CD14-positive monocyte (primary cell): ENCODE data around the gene COQ6. TPM values are rescaled to one million over a fixed set of nuclear protein-coding genes. Genes with fewer than 3 reads are reported as not detected.

ENCODE experiments used
- DNase-seq, 3 donors: peaks; one replicate each; pipeline ENCODE4 v3.0.0-alpha.2; 2011 to 2022
- H2AFZ ChIP-seq: 2 replicates; pipeline ENCODE4 v1.6.0; 2012; ENCODE audit warnings: mild to moderate bottlenecking, low read depth, low read length, inconsistent platforms; ENCODE audit not compliant: insufficient read depth, poor library complexity, severe bottlenecking
- H3K27ac ChIP-seq, 2 donors: 1 replicate in 1 of 2; 2 replicates in 1 of 2; pipeline ENCODE4 v1.5.1; 2012 to 2013; ENCODE audit warnings: low read length in 2 of 2, control low read depth in 1 of 2, inconsistent platforms in 1 of 2, low read depth in 1 of 2, mild to moderate bottlenecking in 1 of 2
- H3K27me3 ChIP-seq, 2 donors: one replicate each; pipeline versions ENCODE4 v1.6.0 to v1.6.1; 2011 to 2013; ENCODE audit warnings: low read length in 2 of 2; ENCODE audit not compliant: control insufficient read depth in 2 of 2, insufficient read depth in 2 of 2
- H3K36me3 ChIP-seq, 2 donors: replicated peaks in 1 of 2; 1 replicate in 1 of 2; 2 replicates in 1 of 2; pipeline versions ENCODE4 v1.5.1 to v1.6.1; 2012 to 2013; ENCODE audit warnings: low read length in 2 of 2, control low read depth in 1 of 2, inconsistent platforms in 1 of 2, mild to moderate bottlenecking in 1 of 2; ENCODE audit not compliant: insufficient read depth in 2 of 2, control insufficient read depth in 1 of 2
- H3K4me1 ChIP-seq, 2 donors: 1 replicate in 1 of 2; 2 replicates in 1 of 2; pipeline versions ENCODE4 v1.5.1 to v1.6.1; 2012 to 2013; ENCODE audit warnings: low read length in 2 of 2, control low read depth in 1 of 2, inconsistent platforms in 1 of 2, mild to moderate bottlenecking in 1 of 2, moderate library complexity in 1 of 2; ENCODE audit not compliant: insufficient read depth in 2 of 2, control insufficient read depth in 1 of 2
- H3K4me2 ChIP-seq: replicated peaks from 2 replicates; pipeline ENCODE3; 2012; ENCODE audit warnings: low read length, moderate library complexity, mild to moderate bottlenecking; ENCODE audit not compliant: poor library complexity, severe bottlenecking; ENCODE audit errors: extremely low read depth
- H3K4me3 ChIP-seq, 3 experiments: fragments of 200-600 bp in 1 of 3; sonication (generic) in 1 of 3; replicated peaks in 1 of 3; 1 replicate in 2 of 3; 2 replicates in 1 of 3; pipeline ENCODE4 v1.5.1; 2011 to 2013; ENCODE audit warnings: low read length in 3 of 3, mild to moderate bottlenecking in 3 of 3, control low read depth in 2 of 3, low read depth in 2 of 3, inconsistent platforms in 1 of 3, moderate library complexity in 1 of 3
- H3K79me2 ChIP-seq: 2 replicates; pipeline ENCODE4 v1.6.0; 2012; ENCODE audit warnings: mild to moderate bottlenecking, control low read depth, inconsistent platforms, low read length, moderate library complexity; ENCODE audit not compliant: insufficient read depth
- H3K9ac ChIP-seq: 2 replicates; pipeline ENCODE4 v1.6.0; 2017; ENCODE audit warnings: low read length, mild to moderate bottlenecking; ENCODE audit not compliant: insufficient read depth, poor library complexity, severe bottlenecking
- H3K9me3 ChIP-seq, 2 donors: replicated peaks in 1 of 2; 1 replicate in 1 of 2; 2 replicates in 1 of 2; pipeline versions ENCODE4 v1.5.1 to v1.6.1; 2012 to 2013; ENCODE audit warnings: low read length in 2 of 2, control low read depth in 1 of 2; ENCODE audit not compliant: control insufficient read depth in 1 of 2, insufficient read depth in 1 of 2
- H4K20me1 ChIP-seq: 2 replicates; pipeline ENCODE4 v1.6.0; 2012; ENCODE audit warnings: mild to moderate bottlenecking, low read length, control low read depth, moderate library complexity; ENCODE audit not compliant: insufficient read depth
- H3K27ac Mint-ChIP-seq, 7 donors: one replicate each; pipeline ENCODE4 v1.8.0; 2020; ENCODE audit warnings: mild to moderate bottlenecking in 7 of 7, mixed read lengths in 7 of 7, moderate library complexity in 6 of 7, inconsistent platforms in 2 of 7
- H3K27me3 Mint-ChIP-seq, 3 donors: one replicate each; pipeline ENCODE4 v1.8.0; 2021 to 2022; ENCODE audit warnings: low read depth in 3 of 3, mild to moderate bottlenecking in 3 of 3, mixed read lengths in 3 of 3, moderate library complexity in 3 of 3, inconsistent platforms in 1 of 3
- H3K36me3 Mint-ChIP-seq, 2 donors: one replicate each; pipeline ENCODE4 v1.8.0; 2020; ENCODE audit warnings: mixed read lengths in 2 of 2, inconsistent platforms in 1 of 2, mild to moderate bottlenecking in 1 of 2
- H3K4me1 Mint-ChIP-seq: one replicate; pipeline ENCODE4 v1.8.0; 2020; ENCODE audit warnings: mild to moderate bottlenecking, mixed read lengths
- H3K4me3 Mint-ChIP-seq, 2 donors: one replicate each; pipeline ENCODE4 v1.8.0; 2020; ENCODE audit warnings: mild to moderate bottlenecking in 2 of 2, mixed read lengths in 2 of 2, moderate library complexity in 1 of 2
- H3K9me3 Mint-ChIP-seq, 7 donors: one replicate each; pipeline ENCODE4 v1.8.0; 2020 to 2022; ENCODE audit warnings: mixed read lengths in 7 of 7, mild to moderate bottlenecking in 6 of 7, moderate library complexity in 6 of 7, inconsistent platforms in 2 of 7
- WGBS: methylation state at CpG from one replicate; pipeline ENCODE4 v1.1.5; 2013; ENCODE audit warnings: missing lambda C conversion rate; ENCODE audit not compliant: insufficient coverage; 5-methylcytosine and 5-hydroxymethylcytosine counted together
- intact Hi-C, 2 donors: fragments of 100-400 bp; cut with micrococcal nuclease; formaldehyde crosslinking; loops; one replicate each; pipeline versions ENCODE4 v1.15.0 to v1.15.1; 2023
- polyA minus RNA-seq: library from RNA; depleted of rRNA, polyadenylated mRNA; stranded (reverse); fragments of >200 nt; gene quantifications from 2 replicates; pipeline ENCODE4 v1.2.3, GENCODE V29; 2012
- polyA plus RNA-seq, 3 donors: library from polyadenylated mRNA; depleted of rRNA in 1 of 3; unstranded in 2 of 3; stranded (reverse) in 1 of 3; fragments of 300-500 nt in 2 of 3; fragments of >200 nt in 1 of 3; fragmentation: Illumina TruSeq in 2 of 3; gene quantifications; 1 replicate in 2 of 3; 2 replicates in 1 of 3; pipeline ENCODE4 v1.2.3, GENCODE V29; 2012 to 2021
- total RNA-seq, 12 experiments: library from RNA in 1 of 12; stranded (reverse) in 1 of 12; fragments of 120-200 nt in 1 of 12; gene quantifications; one replicate each; pipeline ENCODE4 v1.2.4 and lab custom pipeline; 2013 to 2026; ENCODE audit warnings: mixed read lengths in 6 of 12, inconsistent platforms in 1 of 12
- TF ChIP-seq, protein P1 (sequence below): fragments of 200-600 bp; IDR thresholded peaks from one replicate; pipeline ENCODE4 v1.8.0; 2022; ENCODE audit warnings: antibody characterized with exemption, mild to moderate bottlenecking

The COQ6 gene
- 17.3 TPM for total RNA-seq (2013)
- polyA plus RNA-seq, result 10 to 100 TPM; 14.1 to 21.1 (median 14.6) TPM
- polyA minus RNA-seq, result 8.2 and 8.3 TPM in 2 replicates
- 1.3 to 8.9 (median 4.4) reads per million in 11 experiments for total RNA-seq (lab: John Stamatoyannopoulos, UW)

DNA sequence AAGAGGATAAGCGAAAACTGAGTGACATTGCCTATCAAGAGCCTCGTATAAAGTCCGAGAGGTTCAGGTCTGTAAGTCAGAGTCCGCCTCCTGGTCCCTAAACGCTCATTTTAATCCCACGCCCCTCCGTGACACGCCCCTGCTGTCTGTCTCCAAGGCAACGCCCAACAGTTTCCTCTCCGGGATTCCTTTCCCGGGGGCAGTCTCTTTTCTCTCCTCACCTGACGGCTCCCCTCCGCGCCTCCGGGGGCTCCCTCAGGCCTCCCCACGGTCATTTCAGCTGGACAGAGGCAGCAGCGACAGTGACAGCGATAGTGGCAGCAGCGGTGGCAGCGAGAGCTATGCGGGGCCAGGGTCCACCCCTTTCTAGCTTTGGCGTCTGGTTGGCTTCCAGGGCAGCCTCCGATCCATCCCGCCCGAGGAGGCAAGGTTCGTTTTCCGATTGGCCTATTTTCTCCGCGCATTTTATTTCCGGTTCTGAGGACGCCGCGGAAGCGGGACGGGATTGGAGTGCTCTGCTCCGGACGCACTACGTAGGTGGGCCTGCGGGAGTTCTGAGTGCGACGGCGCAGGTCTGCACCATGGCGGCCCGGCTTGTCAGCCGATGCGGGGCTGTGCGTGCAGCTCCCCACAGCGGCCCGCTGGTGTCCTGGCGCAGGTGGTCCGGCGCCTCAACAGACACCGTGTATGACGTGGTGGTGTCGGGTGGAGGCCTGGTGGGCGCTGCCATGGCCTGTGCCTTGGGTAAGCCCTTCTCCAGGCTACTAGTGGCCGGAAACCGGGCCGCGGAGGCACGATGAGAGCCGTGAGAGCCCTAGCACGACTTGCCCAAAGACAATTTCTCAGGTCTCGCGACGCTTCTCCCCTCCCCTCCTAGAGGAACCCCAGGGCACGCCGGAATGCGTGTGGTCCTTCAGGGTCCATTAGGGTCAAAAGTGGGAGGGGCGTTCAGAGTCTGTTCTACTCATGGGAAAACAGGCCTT is at the start of gene COQ6, which contains the start of gene FAM161B:
Gene COQ6 (plus strand): TSS at position 551 of the 983 bp plus-strand sequence. CDS start 31 bp downstream, at position 582.
Gene FAM161B (minus strand): TSS at position 343 of the 983 bp plus-strand sequence. CDS start 68 bp downstream, at position 275.
- Histone ChIP-seq H3K27me3 (no peaks in the 10 kb centered on the region), H3K9me3 (no peaks in the 10 kb centered on the region), H3K4me3 (peak within 1 kb of the TSS; percentile 63 to 99 (median 76)), H3K4me2 (peak within 1 kb of the TSS; percentile 79), H2AFZ (peak within 1 kb of the TSS; percentile 90), H3K27ac (peak within 1 kb of the TSS; percentile 85 to 88), H3K4me1 (peaks cover 14 to 17% of the 10 kb centered on the region in 2 donors), H3K9ac (peak within 1 kb of the TSS; percentile 82), H3K79me2 (peaks cover 13% of the 10 kb centered on the region), H3K36me3 (peaks cover 11 to 21% of the 10 kb centered on the region in 2 donors), H4K20me1 (no peaks in the 10 kb centered on the region)
- peaks cover 17% of the 10 kb centered on the region for H3K4me1 Mint-ChIP-seq
- peak within 1 kb of the TSS; percentile 90 to 98 (median 95) for H3K27ac Mint-ChIP-seq
- peak; percentile 93 to 95 (median 94) for DNase-seq
- no peaks in the 10 kb centered on the region for H3K9me3 Mint-ChIP-seq
- TF ChIP-seq, protein P1, sequence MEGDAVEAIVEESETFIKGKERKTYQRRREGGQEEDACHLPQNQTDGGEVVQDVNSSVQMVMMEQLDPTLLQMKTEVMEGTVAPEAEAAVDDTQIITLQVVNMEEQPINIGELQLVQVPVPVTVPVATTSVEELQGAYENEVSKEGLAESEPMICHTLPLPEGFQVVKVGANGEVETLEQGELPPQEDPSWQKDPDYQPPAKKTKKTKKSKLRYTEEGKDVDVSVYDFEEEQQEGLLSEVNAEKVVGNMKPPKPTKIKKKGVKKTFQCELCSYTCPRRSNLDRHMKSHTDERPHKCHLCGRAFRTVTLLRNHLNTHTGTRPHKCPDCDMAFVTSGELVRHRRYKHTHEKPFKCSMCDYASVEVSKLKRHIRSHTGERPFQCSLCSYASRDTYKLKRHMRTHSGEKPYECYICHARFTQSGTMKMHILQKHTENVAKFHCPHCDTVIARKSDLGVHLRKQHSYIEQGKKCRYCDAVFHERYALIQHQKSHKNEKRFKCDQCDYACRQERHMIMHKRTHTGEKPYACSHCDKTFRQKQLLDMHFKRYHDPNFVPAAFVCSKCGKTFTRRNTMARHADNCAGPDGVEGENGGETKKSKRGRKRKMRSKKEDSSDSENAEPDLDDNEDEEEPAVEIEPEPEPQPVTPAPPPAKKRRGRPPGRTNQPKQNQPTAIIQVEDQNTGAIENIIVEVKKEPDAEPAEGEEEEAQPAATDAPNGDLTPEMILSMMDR, result no peak
- H3K36me3 Mint-ChIP-seq, result peaks cover 14 to 18% of the 10 kb centered on the region in 2 donors
- peak within 1 kb of the TSS; percentile 97 for H3K4me3 Mint-ChIP-seq
- peaks cover 0 to 4% (median 0%) of the 10 kb centered on the region in 3 donors for H3K27me3 Mint-ChIP-seq
- intact Hi-C loops, result loop anchor here (5.0 to 10.0 kb wide), 2 partner anchors 65 to 67 kb away; partner anchors contain the start of genes BBOF1 (in 2 of the 2) and ENTPD5 (in 2 of the 2)
- WGBS, result under 1% methylated on average over 59 of the region's 70 CpGs

DNA sequence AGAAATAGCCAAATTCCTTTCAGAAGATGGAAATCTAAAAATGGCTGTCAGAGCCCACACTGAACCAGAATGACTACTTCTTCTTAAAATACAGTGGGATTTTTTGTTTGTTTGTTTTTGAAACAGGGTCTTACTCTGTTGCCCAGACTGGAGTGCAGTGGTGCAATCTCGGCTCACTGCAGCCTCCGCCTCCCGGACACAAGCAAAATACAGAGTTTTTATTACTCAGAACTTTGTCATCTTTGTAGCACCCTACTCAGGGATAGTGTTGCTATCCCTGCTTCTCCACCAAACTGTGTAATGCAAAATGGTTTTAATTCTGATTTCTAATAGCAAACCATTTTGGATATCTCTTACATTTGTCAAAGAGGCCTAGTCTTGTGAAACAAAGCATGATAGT is 47.1 kb upstream of the COQ6 start:
- H3K79me2 ChIP-seq, result peaks cover 10% of the 10 kb centered on the region
- Mint-ChIP-seq H3K4me3 (no peak overlapping the region), H3K9me3 (no peaks in the 10 kb centered on the region), H3K27ac (peak overlapping the region in 1 of 7 donors; percentile 15), H3K27me3 (no peaks in the 10 kb centered on the region), H3K36me3 (peaks cover 71 to 87% of the 10 kb centered on the region in 2 donors), H3K4me1 (peaks cover 1% of the 10 kb centered on the region)
- intact Hi-C loops, result no loop called here
- H3K4me1 ChIP-seq, result no peaks in the 10 kb centered on the region
- H3K9me3 ChIP-seq, result no peaks in the 10 kb centered on the region
- no peak overlapping the region for H3K27ac ChIP-seq
- no peak for DNase-seq
- no peak overlapping the region for H3K9ac ChIP-seq
- WGBS, result 100% methylated on average over 3 of the region's 3 CpGs
- H3K36me3 ChIP-seq, result peaks cover 82 to 97% of the 10 kb centered on the region in 2 donors
- TF ChIP-seq, protein P1, result no peak
- no peak overlapping the region for H2AFZ ChIP-seq
- no peak overlapping the region for H3K4me3 ChIP-seq
- no peaks in the 10 kb centered on the region for H3K27me3 ChIP-seq
- H3K4me2 ChIP-seq, result no peak overlapping the region
- H4K20me1 ChIP-seq, result peaks cover 5% of the 10 kb centered on the region
